Endothelial cell of umbilical vein (primary cell): Measurements from ENCODE around the gene TNFRSF19. TPM values are rescaled to one million over a fixed set of nuclear protein-coding genes. Genes with fewer than 3 reads are reported as not detected.

ENCODE experiments used
- BruUV-seq: library from RNA; stranded (reverse); fragments of 400-500 nt; replicated peaks from 2 replicates; lab custom pipeline; 2021; lab: Mats Ljungman, UMichigan
- CTCF ChIA-PET: fragments of 300-600, 350-600 bp; sonication (Branson Sonifier 250); formaldehyde crosslinking; loops from one replicate; lab custom pipeline; 2021; ENCODE audit warnings: antibody characterized with exemption, inconsistent platforms; lab: Charles Lee
- POLR2A ChIA-PET: fragments of 300-600, 350-600 bp; sonication (Branson Sonifier 250); formaldehyde crosslinking; loops from one replicate; lab custom pipeline; 2021; ENCODE audit warnings: antibody characterized with exemption, inconsistent platforms; lab: Charles Lee
- DNase-seq: peaks from one replicate; pipeline ENCODE4 v3.0.0-alpha.2; 2011; ENCODE audit warnings: low read depth, low spot score
- FAIRE-seq: peaks from 2 replicates; lab custom pipeline; 2011; peaks lifted over from hg19 to GRCh38; lab: Jason Lieb, UNC
- H2AFZ ChIP-seq: 2 replicates; pipeline ENCODE4 v1.6.0; 2012; ENCODE audit warnings: low read depth, low read length, control low read depth, inconsistent platforms
- H3K27ac ChIP-seq: 2 replicates; pipeline ENCODE4 v1.5.1; 2011; ENCODE audit warnings: low read depth, mild to moderate bottlenecking, control low read depth, low read length, moderate library complexity; ENCODE audit not compliant: insufficient read depth
- H3K27me3 ChIP-seq, 2 experiments: 2 replicates each; pipeline versions ENCODE4 v1.6.0 to v1.6.1; 2011; ENCODE audit warnings: low read length in 2 of 2, mixed read lengths in 1 of 2; ENCODE audit not compliant: control insufficient read depth in 2 of 2, insufficient read depth in 2 of 2
- H3K36me3 ChIP-seq, 2 experiments: 2 replicates in 1 of 2; 3 replicates in 1 of 2; pipeline ENCODE4 v1.5.1; 2011; ENCODE audit warnings: low read length in 2 of 2, mild to moderate bottlenecking in 1 of 2, moderate library complexity in 1 of 2; ENCODE audit not compliant: control insufficient read depth in 2 of 2, insufficient read depth in 2 of 2; ENCODE audit errors: extremely low read depth in 1 of 2
- H3K4me1 ChIP-seq: 3 replicates; pipeline ENCODE4 v1.5.1; 2011; ENCODE audit warnings: mild to moderate bottlenecking, low read length; ENCODE audit not compliant: control insufficient read depth, insufficient read depth; ENCODE audit errors: extremely low read depth
- H3K4me2 ChIP-seq: 2 replicates; pipeline ENCODE4 v1.6.1; 2011; ENCODE audit warnings: low read length, control low read depth, mixed read lengths; ENCODE audit not compliant: insufficient read depth
- H3K4me3 ChIP-seq, 3 experiments: fragments of 200-600 bp in 1 of 3; sonication (generic), shearing (Covaris generic) in 1 of 3; replicated peaks in 1 of 3; 2 replicates each; pipeline ENCODE4 v1.5.1; 2011 to 2016; ENCODE audit warnings: control low read depth in 3 of 3, low read length in 3 of 3, mild to moderate bottlenecking in 2 of 3, inconsistent platforms in 1 of 3, low read depth in 1 of 3, moderate library complexity in 1 of 3; ENCODE audit not compliant: insufficient read depth in 1 of 3
- H3K79me2 ChIP-seq: 2 replicates; pipeline ENCODE4 v1.6.0; 2012; ENCODE audit warnings: low read length, inconsistent platforms; ENCODE audit not compliant: control insufficient read depth, insufficient read depth
- H3K9ac ChIP-seq: replicated peaks from 2 replicates; pipeline ENCODE3; 2011; ENCODE audit warnings: low read length, control low read depth; ENCODE audit not compliant: insufficient read depth; ENCODE audit errors: extremely low read depth
- H3K9me1 ChIP-seq: replicated peaks from 3 replicates; pipeline ENCODE4 v1.6.0; 2011; ENCODE audit warnings: mild to moderate bottlenecking, low read length; ENCODE audit not compliant: control insufficient read depth, insufficient read depth; ENCODE audit errors: extremely low read depth
- H3K9me3 ChIP-seq: replicated peaks from 2 replicates; pipeline ENCODE4 v1.5.1; 2012; ENCODE audit warnings: low read length, inconsistent platforms; ENCODE audit not compliant: control insufficient read depth, insufficient read depth
- H4K20me1 ChIP-seq: replicated peaks from 2 replicates; pipeline ENCODE3; 2011; ENCODE audit warnings: mild to moderate bottlenecking, low read length; ENCODE audit not compliant: control insufficient read depth, insufficient read depth; ENCODE audit errors: extremely low read depth
- CTCF ChIP-seq, 2 donors: IDR thresholded peaks; 1 replicate in 1 of 2; 2 replicates in 1 of 2; pipeline ENCODE4 v1.5.1; 2011; ENCODE audit warnings: low read length in 2 of 2, mild to moderate bottlenecking in 2 of 2, moderate library complexity in 2 of 2, control low read depth in 1 of 2, inconsistent platforms in 1 of 2, low read depth in 1 of 2; ENCODE audit not compliant: insufficient read depth in 1 of 2; ENCODE audit errors: extremely low read depth in 1 of 2
- EZH2 ChIP-seq: IDR thresholded peaks from 2 replicates; pipeline ENCODE4 v1.6.1; 2012; ENCODE audit warnings: borderline replicate concordance, low read depth, mild to moderate bottlenecking, moderate library complexity, low read length, inconsistent platforms; ENCODE audit not compliant: severe bottlenecking
- FOS ChIP-seq: IDR thresholded peaks from 2 replicates; pipeline ENCODE4 v1.6.1; 2011; ENCODE audit warnings: mild to moderate bottlenecking, low read length, moderate library complexity, borderline replicate concordance; ENCODE audit not compliant: insufficient read depth
- GATA2 ChIP-seq: IDR thresholded peaks from 2 replicates; pipeline ENCODE4 v1.7.0; 2011; ENCODE audit warnings: low read depth, mild to moderate bottlenecking, moderate library complexity, mixed read lengths, low read length; ENCODE audit not compliant: insufficient read length, insufficient read depth
- JUN ChIP-seq: IDR thresholded peaks from 2 replicates; pipeline ENCODE4 v1.6.1; 2011; ENCODE audit warnings: borderline replicate concordance, low read depth; ENCODE audit not compliant: insufficient read length, insufficient read depth
- MAX ChIP-seq: IDR thresholded peaks from 2 replicates; pipeline ENCODE4 v1.6.1; 2011; ENCODE audit not compliant: insufficient read depth, insufficient read length
- MYC ChIP-seq: IDR thresholded peaks from one replicate; pipeline ENCODE4 v1.6.1; 2011; ENCODE audit warnings: mild to moderate bottlenecking, low read depth, low read length
- POLR2A ChIP-seq: IDR thresholded peaks from 2 replicates; pipeline ENCODE4 v1.6.1; 2012; ENCODE audit warnings: low read depth, mild to moderate bottlenecking, control low read depth, low read length
- POLR2AphosphoS5 ChIP-seq: IDR thresholded peaks from 2 replicates; pipeline ENCODE4 v1.6.1; 2012; ENCODE audit warnings: low read depth, mild to moderate bottlenecking, control low read depth, low read length, moderate library complexity; ENCODE audit not compliant: insufficient read depth
- dilution Hi-C: fragments of 300-500 bp; cut with MboI; formaldehyde crosslinking; loops from one replicate; pipeline ENCODE4 v1.15.0; 2019; ENCODE audit warnings: low sequenced_read_pairs; ENCODE audit not compliant: extremely low pct_ligation_motif_present
- intact Hi-C: fragments of 100-400 bp; cut with micrococcal nuclease; formaldehyde crosslinking; loops from one replicate; pipeline ENCODE4 v1.10.0; 2022
- polyA plus RNA-seq, 4 experiments: library from polyadenylated mRNA; depleted of rRNA in 3 of 4; stranded (reverse) in 3 of 4; unstranded in 1 of 4; fragments of >200 nt; gene quantifications; 2 replicates each; pipeline versions ENCODE4 v1.2.1 to v1.2.3, GENCODE V29; 2011 to 2012; ENCODE audit warnings: missing spikeins in 1 of 4
- total RNA-seq: library from RNA; stranded (reverse); gene quantifications from 2 replicates; pipeline ENCODE4 v1.2.3, GENCODE V29; 2021

Gene TNFRSF19
- total and polyA plus RNA-seq, 2 donors (not counting 3 experiments of a cell fraction or from before 2014, with no cell fraction given) = 0.23 to 0.29 TPM

GRCh38 chr13:23570921-23571315, 706 bp downstream of the TNFRSF19 start:
- ChIA-PET CTCF (interaction anchor here (1.4 to 1.7 kb wide), 2 partner anchors 9 to 18 kb away, joined by 3 read pairs; no protein-coding TSS in a partner anchor), POLR2A (no interaction called here)
- Histone ChIP-seq H3K36me3 (no peaks in the 10 kb centered on the region), H3K9me1 (no peaks in the 10 kb centered on the region), H3K9ac (no peak overlapping the region), H3K9me3 (no peaks in the 10 kb centered on the region), H3K4me2 (no peak overlapping the region), H4K20me1 (no peaks in the 10 kb centered on the region), H3K4me1 (no peaks in the 10 kb centered on the region), H2AFZ (no peak overlapping the region), H3K27ac (no peak overlapping the region), H3K4me3 (no peak overlapping the region), H3K27me3 (peaks cover 34 to 50% of the 10 kb centered on the region in 2 experiments), H3K79me2 (no peaks in the 10 kb centered on the region)
- no TSS peak for BruUV-seq
- DNase-seq = no peak
- TF ChIP-seq POLR2A (no peak), GATA2 (no peak), CTCF (IDR thresholded peaks at IDR 0.05; ENCODE audit: extremely low read depth in 1 of 2, insufficient read depth in 1 of 2, low read depth in 1 of 2, low read length in 2 of 2) (no peak), JUN (no peak), MYC (no peak), POLR2AphosphoS5 (no peak), FOS (no peak), MAX (no peak), EZH2 (no peak)
- dilution Hi-C loops = no loop called here
- FAIRE-seq = no peak
- intact Hi-C loops = no loop called here
